Measurements from ENCODE around the gene SERP1. TPM values are rescaled to one million over a fixed set of nuclear protein-coding genes. Genes with fewer than 3 reads are reported as not detected.

Gene SERP1
- 200 and 229 TPM in 2 replicates for total RNA-seq

DNA sequence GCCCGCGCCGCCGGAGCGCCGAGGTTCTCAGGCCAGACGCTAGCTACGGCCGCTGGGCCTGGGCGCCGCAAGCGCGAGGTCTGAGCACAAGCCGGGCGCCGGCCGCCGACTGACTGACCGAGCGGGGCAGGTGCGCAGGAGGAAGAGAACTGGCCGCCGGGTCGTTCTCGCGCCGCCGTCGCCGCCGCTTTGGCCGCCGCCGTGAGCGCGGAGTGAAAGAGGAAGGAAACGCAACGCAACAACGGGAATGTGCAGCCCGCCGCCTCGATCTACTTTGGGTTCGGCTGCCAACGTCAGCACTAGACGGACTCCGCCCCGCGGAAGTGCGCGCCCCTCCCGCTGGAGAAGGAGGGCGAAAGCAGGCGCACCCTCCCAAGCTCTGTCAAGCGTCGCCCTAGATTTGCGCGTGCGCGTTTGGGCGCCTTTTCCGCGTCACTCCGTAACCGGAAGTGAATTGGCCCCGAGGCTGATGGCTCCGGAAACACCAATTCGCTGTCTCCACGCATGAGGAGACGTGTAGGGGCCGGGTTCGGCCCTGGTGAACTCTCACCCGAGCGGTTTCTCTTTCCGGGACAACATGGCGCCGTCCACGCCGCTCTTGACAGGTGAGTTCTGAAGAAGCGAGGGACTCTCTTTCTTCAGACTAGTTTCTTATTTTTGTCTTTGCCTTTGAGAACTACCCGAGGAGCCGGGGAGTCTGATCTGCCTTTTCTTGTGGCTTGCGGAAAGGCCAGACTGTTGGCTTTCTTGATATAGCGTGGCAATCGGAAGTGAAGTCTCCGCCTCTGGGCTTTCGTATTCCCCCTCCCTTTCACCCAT lies at the start of gene SERP1, which contains the start of gene EIF2A:
SERP1 (minus strand) TSS at position 271 of the 819 bp plus-strand sequence. CDS start 361 bp downstream, outside the sequence.
EIF2A (plus strand) TSS at position 562 of the 819 bp plus-strand sequence; CDS start at position 578, 16 bp downstream.

Other genes starting within 250 kb of the SERP1 start
- gene TSC22D2, start 138.2 kb downstream of the SERP1 start, total RNA-seq, result 12.5 and 14.8 TPM in 2 replicates
- gene EIF2A, start 291 bp upstream of the SERP1 start, total RNA-seq, result 133 and 136 TPM in 2 replicates
- gene SELENOT, start 56.8 kb upstream of the SERP1 start, total RNA-seq, result 170 and 211 TPM in 2 replicates
- not detected in 2 replicates for gene ERICH6, start 157.4 kb upstream of the SERP1 start, total RNA-seq
- gene SIAH2, start 216.7 kb upstream of the SERP1 start, total RNA-seq, result 14.4 and 23.1 TPM in 2 replicates

All from mammary microvascular endothelial cell (primary cell).